Activated CD4-positive, alpha-beta memory T cell treated with anti-CD3 and anti-CD28 coated beads, Interleukin-2, amount 10 ng/mL, durations not matched to agents 7 days and 5 days (primary cell): ENCODE results near the gene CIPC. TPM values are rescaled to one million over a fixed set of nuclear protein-coding genes. Genes with fewer than 3 reads are reported as not detected.

Experiments used
- total RNA-seq, 2 experiments: library from RNA; stranded (reverse); gene quantifications; one replicate each; pipeline ENCODE4 v1.2.3, GENCODE V29; 2021

CIPC gene
- total RNA-seq, 2 experiments from 2014 or later = 9.6 to 12.8 TPM

Other genes starting within 250 kb of the CIPC start
- gene IRF2BPL, start 69.5 kb upstream of the CIPC start, total RNA-seq = 10 to 100 TPM; 39.0 to 39.3 TPM
- gene ZDHHC22, start 43.5 kb downstream of the CIPC start, total RNA-seq = not detected
- gene TMEM63C, start 83.5 kb downstream of the CIPC start, total RNA-seq = 1 to 10 TPM; 1.5 to 1.9 TPM
- not detected for gene NGB, start 172.9 kb downstream of the CIPC start, total RNA-seq
- gene POMT2, start 222.6 kb downstream of the CIPC start, total RNA-seq = 10 to 100 TPM; 10.5 to 16.1 TPM
- 10 to 100 TPM; 18.1 to 18.4 TPM for gene GSTZ1, start 222.8 kb downstream of the CIPC start, total RNA-seq